Fibroblast of gingiva (primary cell): ENCODE measurements around the gene UNC45A.
A peak's percentile ranks its signal among the peaks of the same experiment; 100 is the strongest.

Experiments used
- DNase-seq: peaks from one replicate; pipeline ENCODE4 v3.0.0-alpha.2; 2011; ENCODE audit warnings: low read depth

Gene UNC45A

DNA sequence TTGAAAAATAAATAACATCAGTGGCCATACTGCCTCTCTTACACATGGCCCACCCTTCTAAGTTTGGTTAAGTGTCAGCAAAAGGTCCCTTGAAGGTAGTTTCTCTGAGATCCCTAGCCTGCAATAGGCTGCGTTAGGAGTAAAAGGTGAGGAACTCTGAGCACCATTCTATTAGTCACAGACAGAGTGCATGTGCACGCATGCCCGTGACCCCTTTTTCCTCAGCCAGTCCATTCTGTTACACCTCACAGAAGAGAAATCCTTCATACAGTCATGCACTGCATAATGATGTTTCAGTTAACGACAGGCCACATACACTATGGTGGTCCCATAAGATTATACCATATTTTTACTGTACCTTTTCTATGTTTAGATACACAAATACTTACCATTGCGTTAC, 32.1 kb downstream of the UNC45A start:
- DNase-seq: no peak

DNA sequence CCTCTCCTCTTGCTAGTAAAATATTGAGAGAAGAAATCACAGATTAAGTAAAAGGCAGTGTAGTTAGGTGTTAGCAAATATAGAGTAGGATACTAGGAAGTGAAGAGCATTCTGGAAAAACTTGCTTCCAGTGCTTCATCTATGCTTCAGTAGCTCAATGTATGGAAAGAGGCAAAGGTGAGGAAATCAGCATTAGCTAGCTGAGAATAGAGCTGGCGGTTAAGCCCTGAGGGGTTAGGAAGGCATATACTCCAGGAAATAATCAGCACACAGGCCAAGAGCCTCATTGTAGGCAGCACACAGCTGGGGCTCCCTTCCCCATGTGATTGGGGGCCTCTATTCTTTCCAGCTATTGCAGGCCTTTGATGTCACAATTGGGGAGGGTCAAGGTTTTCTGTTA, 33.3 kb downstream of the UNC45A start:
- DNase-seq: no peak

DNA sequence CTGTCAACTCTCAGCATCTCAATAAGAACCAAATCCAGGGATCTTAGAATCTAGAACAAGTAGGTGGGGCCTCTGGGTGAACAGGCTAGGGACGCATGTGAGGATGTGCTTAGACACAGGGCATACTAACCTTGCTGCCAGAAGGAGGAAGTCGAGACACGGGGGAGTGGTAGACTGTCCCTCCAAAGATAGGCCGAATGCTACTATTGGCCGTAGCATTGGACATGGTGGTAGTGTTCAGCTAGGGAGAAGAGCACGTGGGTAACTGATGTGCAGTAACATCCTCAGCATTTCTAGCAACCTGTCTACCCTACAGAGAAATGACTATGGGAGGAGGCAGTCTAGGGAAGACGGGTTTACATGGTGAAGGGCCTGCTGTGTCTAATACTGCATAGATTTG, 35.2 kb downstream of the UNC45A start:
- no peak for DNase-seq

DNA sequence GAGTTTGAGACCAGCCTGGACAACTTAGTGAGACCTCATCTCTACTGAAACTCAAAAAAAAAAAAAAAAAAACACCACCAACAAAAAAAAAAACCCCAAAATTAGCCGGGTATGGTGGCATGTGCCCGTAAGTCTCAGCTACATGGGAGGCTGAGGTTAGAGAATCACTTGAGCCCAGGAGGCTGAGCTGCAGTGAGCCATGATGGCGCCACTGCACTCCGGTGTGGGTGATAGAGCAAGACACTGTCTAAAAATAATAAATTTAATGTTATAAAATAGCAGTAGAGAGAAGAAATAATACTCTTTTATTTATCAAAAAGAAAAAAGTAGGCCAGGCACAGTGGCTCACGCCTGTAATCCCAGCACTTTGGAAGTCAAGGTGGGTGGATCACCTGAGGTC, 37.0 kb downstream of the UNC45A start:
- DNase-seq: no peak

DNA sequence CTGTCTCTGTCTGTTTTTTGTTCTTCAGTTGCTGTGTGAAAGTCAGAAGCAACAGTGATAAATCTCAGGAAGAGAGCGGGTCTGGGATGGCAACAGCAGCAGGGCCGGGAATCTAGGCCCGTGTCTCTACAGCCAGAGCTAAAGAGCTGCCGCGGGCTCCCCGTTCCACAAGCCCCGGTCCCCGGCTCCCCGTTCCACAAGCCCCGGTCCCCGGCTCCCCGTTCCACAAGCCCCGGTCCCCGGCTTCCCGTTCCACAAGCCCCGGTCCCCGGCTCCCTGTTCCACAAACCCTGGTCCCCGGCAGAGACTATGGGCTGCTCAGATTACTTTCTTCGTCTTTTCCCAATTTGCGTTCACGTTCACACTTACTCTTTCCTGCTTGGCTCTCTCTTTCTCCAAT, 39.1 kb downstream of the UNC45A start:
- DNase-seq: no peak

DNA sequence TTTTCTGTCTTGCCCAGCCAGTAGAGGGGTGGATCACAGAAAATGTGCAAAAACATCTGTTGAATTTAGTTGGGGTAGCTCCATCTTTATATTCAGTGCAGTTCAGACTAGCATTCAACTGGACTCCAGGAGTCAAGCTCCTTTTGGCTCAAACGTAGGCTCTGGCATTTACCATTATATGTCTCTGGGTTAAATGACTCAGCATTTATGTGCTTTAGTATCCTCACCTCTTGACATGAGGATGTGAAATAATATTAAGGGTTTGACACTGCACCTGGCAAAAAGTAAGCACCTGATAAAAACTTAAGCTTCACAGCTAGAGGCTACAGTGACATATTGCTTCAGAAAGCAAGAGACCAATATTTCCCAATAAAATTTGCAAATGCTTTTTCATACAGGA, 44.5 kb downstream of the UNC45A start:
- no peak for DNase-seq

DNA sequence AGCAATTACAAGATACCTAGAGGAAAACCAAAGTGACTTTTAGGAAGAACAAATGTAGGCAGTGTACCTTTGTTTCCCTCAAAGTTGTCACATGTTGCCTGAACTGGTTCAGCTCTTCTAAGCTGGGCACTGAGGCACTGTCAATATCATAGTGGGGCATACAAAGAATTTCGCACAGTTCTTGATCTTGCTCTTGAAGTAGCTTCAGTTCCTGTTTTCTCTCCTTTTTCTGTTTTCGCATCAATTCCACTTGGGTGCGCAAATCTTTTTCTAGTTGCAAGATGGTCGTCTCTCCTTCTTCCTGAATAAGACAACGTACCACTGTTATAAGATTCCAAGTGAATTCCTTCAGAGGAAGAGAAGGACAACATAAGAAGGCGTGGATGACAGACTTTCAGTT, 46.6 kb downstream of the UNC45A start:
- no peak for DNase-seq

DNA sequence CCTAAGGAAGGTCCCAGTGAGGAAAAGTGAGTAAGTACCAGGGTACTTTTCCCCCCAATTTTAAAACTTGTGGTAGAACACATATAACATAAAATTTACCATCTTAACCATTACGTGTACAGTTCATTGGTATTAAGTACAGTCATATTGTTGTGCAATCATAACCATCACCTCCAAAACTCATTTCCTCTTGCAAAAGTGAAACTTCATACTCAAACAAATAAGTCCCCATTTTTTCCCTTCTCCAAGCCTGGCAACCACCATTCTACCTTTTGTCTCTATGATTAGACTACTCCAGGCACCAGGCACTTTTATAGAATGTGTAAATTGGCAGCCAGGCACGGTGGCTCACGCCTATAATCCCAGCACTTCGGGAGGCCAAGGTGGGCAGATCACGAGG, 47.0 kb downstream of the UNC45A start:
- DNase-seq: peak; percentile 48

DNA sequence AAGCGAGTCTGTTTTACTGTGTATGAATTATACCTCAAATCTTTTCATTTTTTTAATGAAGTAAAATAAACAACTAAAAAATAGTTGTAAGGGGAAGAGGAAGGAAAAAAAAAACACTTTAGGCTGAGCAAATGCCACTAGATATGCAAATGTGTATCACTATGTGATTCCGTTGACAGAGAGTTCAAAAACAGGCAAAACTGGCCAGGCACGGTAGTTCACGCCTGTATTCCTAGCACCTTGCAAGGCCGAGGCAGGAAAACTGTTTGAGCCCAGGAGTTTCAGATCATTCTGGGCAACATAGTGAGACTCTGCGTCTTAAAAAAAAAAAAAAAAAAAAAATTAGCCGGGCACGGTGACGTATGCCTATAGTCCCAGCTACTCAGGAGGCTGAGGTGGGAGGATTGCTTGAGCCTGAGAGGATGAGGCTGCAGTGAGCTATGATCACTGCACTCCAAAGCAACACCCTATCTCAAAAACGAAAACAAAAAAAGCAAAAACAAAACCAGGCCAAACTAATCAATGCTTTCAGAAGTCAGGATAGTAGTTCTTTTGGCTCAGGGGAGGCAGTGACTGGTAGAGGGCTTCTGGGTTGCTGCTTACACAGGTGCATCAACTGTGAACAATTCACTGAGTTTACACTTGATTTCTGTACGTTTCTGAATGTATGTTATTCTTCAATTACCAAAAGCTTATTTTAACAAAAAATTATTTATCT, 51.9 kb downstream of the UNC45A start:
- no peak for DNase-seq

DNA sequence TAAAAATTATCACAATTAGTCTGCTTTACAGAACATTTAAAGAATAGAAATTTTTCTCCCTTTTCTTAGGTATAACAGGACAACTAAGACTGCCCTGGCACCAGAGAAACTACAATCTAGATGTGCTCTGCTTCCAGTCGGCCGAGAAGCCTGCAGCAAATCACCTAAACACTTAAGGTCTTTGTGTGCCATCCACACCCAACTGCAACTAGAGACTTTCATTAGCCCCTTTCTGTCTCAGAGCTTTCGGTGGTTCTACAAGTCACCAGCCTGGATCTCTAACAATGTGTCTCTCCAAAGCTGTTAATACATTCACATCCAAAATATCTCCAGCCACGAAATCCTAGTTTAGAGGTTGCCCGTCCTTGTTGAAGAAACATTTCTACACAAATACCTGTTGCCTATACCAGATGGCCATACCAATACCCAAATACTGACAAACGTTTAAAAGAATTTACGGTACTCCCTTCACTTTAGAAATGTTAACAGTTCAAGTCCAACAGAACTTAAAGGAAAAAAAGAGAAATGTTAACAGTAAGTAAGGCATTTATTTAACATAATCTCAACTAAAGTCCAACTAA, 52.6 kb downstream of the UNC45A start:
- DNase-seq: no peak

DNA sequence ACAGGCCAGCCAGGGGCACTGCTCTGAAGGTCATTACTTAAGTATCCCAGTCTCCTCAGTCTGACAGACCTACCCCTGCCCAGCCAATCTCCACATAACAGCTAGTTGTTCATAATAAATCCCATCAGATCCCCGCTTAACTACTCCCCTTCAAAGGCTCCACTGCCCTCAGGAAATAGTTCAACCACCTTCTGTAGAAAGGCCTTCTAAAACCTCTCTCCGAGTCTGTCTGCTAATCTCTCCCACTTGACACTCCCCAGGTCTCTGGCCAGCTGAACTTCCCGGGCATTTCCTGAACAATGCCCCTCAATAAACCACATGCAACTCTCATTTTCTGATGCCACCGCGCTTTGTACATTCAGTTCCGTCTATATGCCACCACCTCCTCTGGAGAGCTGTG, 53.2 kb downstream of the UNC45A start:
- DNase-seq: no peak

DNA sequence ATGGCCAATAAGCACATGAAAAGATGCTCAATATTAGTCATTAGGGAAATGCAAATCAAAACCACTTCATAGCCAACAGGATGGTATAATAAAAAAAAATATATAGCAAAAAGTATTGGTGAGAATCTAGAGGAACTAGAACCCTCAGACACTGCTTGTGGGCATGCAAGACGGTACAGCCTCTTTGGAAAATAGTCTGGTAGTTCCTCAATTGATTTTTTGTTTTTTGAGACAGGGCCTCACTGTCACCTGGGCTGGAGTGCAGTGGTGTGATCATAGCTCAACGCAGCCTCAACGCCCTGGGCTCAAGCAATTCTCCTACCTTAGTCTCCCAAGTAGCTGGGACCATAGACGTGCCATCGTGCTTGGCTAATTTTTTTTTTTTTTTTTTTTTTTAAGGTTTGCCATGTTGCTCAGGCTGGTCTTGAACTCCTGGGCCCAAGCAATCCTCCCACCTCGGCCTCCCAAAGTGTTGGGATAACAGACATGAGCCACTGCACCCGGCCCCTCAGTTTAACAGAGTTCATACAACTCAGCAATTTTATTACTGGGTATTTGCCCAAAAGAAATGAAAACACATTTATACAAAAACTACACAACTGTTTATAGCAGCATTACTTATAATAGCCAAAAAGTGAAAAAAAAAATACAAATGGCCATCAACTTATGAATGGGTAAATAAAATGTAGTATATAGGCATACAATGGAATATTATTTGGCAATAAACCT, 54.1 kb downstream of the UNC45A start:
- DNase-seq: no peak

DNA sequence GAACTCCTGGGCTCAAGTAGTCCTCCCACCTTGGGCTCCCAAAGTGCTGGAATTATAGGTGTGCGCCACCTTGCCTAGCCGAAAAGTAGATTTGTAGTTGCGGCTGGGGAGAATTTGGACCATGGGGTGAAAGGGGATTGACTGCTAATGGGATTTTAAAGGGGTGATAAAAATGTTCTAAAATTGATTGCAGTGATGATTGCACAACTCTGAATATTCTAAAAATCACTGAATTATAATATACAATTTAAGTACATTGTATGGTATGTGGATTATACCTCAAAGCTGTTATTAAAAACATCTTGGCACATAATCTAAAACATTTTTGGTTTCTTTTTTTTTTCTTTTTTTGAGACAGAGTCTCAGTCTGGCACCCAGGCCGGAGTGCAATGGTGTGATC, 55.4 kb downstream of the UNC45A start:
- DNase-seq: no peak

DNA sequence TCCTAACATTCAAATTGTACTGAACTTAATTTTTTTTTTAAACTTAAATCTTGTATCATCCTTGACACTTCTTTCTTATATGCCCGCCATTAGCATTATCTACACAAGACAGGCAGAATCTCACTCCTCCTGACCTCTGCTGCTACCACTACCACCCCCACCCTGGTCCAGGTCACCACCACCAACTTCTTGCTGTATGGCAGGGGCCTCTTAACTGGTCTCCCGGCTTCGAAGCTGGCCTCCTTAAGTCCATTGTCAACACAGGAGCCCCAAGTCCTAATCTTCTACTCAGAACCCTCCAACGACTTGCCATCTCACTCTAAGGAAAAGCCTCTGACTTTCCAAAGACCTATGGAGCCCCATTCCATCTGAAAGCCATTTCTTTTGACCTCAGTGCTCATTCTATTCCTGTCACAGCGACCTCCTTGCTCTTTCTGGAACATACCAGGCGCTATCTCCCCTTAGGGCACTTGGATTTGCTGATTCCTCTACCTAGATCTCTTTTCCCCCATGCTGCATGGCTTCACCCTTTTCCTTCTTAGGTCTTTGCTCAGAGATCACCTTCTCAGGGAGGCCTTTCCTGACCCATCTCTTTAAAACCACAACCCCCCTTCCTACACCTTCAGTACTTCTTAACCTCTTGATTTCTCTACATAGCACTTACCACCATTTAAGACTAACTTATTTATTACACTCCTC, 56.7 kb downstream of the UNC45A start:
- no peak for DNase-seq

DNA sequence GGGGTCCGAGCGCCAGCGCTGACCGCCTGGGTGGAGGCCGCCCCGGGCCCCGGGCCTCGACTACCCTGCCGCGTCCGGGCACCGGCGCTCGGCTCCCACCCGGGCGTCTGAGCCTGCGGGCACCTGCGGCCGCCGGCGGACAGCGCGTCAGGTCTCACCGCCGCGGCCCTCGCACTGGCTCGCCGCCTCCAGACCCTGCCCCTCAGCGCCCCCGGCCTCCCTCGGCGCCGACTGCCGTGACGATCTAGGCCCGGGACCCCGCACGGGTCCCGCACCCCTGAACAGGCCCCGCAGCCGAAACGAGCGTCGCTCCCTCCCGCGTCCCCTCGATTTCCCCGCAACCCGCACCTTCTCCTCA, 59.0 kb downstream of the UNC45A start:
- DNase-seq: no peak

DNA sequence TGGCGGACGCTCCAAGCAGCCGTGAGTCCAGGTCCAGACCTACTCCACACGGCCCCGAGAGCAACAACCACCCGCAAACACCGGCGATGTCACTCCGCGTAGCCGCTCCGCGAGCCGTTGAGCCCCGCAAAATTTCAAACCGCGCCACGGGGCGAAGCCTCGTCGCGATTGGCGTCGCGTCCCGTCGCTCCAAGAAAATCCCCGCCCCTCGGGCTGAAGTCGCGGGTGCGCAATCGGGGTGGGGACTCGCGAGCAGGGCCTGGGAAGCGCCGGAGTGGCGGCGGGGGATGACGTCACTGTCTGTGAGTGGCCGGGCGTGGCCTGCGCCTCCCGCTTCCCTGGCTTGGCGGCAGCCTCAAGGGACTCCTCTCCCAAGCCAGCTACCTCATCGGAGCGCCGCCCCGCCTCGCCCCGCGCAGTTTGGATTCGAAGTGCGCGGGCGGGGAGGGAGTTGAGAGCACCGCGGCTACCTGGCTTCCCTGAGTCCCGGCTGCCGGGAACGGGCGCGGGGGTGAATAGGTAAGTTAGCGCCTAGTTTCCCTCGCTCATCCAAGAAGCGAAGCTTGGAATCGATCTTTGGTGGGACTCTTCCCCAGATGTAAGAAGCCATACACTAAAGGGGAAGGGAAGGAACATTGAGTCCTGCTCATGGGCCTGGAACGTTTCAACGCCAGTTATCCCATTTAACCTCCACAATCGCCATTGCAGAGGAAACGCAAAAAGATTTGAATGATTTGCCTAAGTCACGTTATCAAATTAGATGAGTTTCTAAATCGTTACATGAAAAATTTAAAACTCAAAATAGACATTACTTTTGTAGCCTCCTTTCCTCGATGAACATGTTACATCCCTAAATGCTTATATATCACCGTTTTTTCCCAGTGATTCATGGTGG, 59.6 kb downstream of the UNC45A start, which contains the start of gene PRC1:
Gene PRC1 (minus strand): TSS at position 119 of the 895 bp plus-strand sequence. CDS start 118 bp downstream, at position 1.
- peak; percentile 98 for DNase-seq

DNA sequence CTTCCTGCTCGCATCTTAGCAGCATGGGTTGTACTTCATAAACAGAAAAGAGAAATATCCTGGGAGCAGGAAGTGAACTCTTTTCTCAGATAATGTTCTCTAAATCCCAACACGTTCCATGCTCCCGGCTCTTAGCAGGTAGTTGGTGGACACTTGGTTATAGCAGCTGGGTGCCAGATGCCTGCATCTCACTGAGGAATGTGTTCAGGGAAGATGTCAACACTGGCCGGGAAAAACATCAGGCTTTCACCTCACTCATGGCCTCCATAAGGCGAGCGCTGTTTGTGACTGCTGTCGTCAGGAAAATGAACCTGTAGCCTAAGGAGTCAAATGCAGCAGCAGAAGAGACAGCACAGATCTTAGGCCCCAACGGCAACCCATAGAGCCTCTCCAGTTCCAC, 63.7 kb downstream of the UNC45A start:
- DNase-seq: no peak

DNA sequence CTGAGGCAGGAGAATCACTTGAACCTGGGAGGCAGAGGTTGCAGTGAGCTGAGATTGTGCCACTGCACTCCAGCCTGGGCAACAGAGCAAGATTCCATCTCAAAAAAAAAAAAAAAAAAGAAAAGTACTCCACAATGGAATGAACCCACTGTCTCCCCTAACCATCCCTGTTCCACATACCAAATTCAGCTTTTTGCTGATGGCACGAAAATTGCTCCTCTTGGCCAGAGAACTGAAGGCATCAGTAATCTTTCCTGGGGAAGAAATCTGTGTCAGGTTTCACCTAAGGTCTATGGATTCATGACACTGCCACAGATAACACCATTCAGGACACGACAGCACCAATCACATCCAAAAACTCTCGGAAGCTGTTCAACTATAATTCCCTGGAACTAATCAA, 66.1 kb downstream of the UNC45A start:
- DNase-seq: no peak
